Liver (tissue), 9 donors: ENCODE data around the gene CEP350. TPM values are rescaled to one million over a fixed set of nuclear protein-coding genes. Genes with fewer than 3 reads are reported as not detected.

Experiments used
- DNase-seq: peaks from one replicate; pipeline ENCODE4 v3.0.0-alpha.2; 2017; ENCODE audit warnings: low spot score
- H3K27ac ChIP-seq, 2 donors: one replicate each; pipeline ENCODE4 v1.7.0; 2013; ENCODE audit warnings: inconsistent platforms in 2 of 2, low read length in 2 of 2, control low read depth in 1 of 2, low read depth in 1 of 2, mild to moderate bottlenecking in 1 of 2
- H3K27me3 ChIP-seq, 4 donors: one replicate each; pipeline versions ENCODE4 v1.6.1 to v1.7.0; 2013; ENCODE audit warnings: low read length in 3 of 4, inconsistent platforms in 1 of 4, mild to moderate bottlenecking in 1 of 4, moderate library complexity in 1 of 4; ENCODE audit not compliant: control insufficient read depth in 4 of 4, insufficient read depth in 4 of 4
- H3K36me3 ChIP-seq, 4 donors: one replicate each; pipeline versions ENCODE4 v1.6.1 to v1.7.0; 2013; ENCODE audit warnings: low read length in 3 of 4, mild to moderate bottlenecking in 3 of 4, low read depth in 1 of 4, moderate library complexity in 1 of 4; ENCODE audit not compliant: control insufficient read depth in 4 of 4, insufficient read depth in 3 of 4
- H3K4me1 ChIP-seq, 4 donors: one replicate each; pipeline versions ENCODE4 v1.6.1 to v1.7.0; 2013; ENCODE audit warnings: low read length in 3 of 4, mild to moderate bottlenecking in 3 of 4, moderate library complexity in 1 of 4; ENCODE audit not compliant: control insufficient read depth in 4 of 4, insufficient read depth in 4 of 4
- H3K4me3 ChIP-seq, 3 donors: one replicate each; pipeline versions ENCODE4 v1.6.1 to v1.7.0; 2013; ENCODE audit warnings: low read length in 3 of 3, control low read depth in 1 of 3, low read depth in 1 of 3, mild to moderate bottlenecking in 1 of 3
- H3K9ac ChIP-seq, 2 donors: one replicate each; pipeline ENCODE4 v1.7.0; 2013; ENCODE audit warnings: low read length in 2 of 2, mild to moderate bottlenecking in 2 of 2, moderate library complexity in 2 of 2, control low read depth in 1 of 2, low read depth in 1 of 2
- H3K9me3 ChIP-seq, 4 donors: one replicate each; pipeline versions ENCODE4 v1.6.1 to v1.7.0; 2013; ENCODE audit warnings: low read length in 3 of 4; ENCODE audit not compliant: control insufficient read depth in 4 of 4
- ATF3 ChIP-seq: IDR thresholded peaks from 2 replicates; pipeline ENCODE4 v1.6.1; 2016; ENCODE audit warnings: antibody characterized with exemption
- CTCF ChIP-seq: fragments of 150-350 bp; IDR thresholded peaks from 2 replicates; pipeline ENCODE4 v1.5.1; 2017; ENCODE audit warnings: improper control_type of control experiment, low read depth, low read length; ENCODE audit not compliant: missing input control
- EGR1 ChIP-seq, 2 donors: IDR thresholded peaks; 2 replicates each; pipeline ENCODE4 v1.6.1; 2016 to 2018; ENCODE audit warnings: antibody characterized with exemption in 2 of 2, low read depth in 2 of 2
- FOXA1 ChIP-seq: IDR thresholded peaks from 2 replicates; pipeline ENCODE4 v1.6.1; 2016; ENCODE audit warnings: antibody characterized with exemption
- FOXA2 ChIP-seq: IDR thresholded peaks from 2 replicates; pipeline ENCODE4 v1.6.1; 2016; ENCODE audit warnings: antibody characterized with exemption
- GABPA ChIP-seq, 2 donors: IDR thresholded peaks in 1 of 2; conservative IDR thresholded peaks in 1 of 2; 2 replicates each; pipeline ENCODE4 v1.6.1; 2016; ENCODE audit warnings: antibody characterized with exemption in 2 of 2, mild to moderate bottlenecking in 1 of 2, moderate library complexity in 1 of 2
- HNF4A ChIP-seq, 2 donors: conservative IDR thresholded peaks; 2 replicates each; pipeline ENCODE4 v1.6.1; 2016; ENCODE audit warnings: antibody characterized with exemption in 2 of 2, mild to moderate bottlenecking in 2 of 2
- HNF4G ChIP-seq: IDR thresholded peaks from 2 replicates; pipeline ENCODE4 v1.6.1; 2016; ENCODE audit warnings: antibody characterized with exemption
- JUND ChIP-seq, 2 donors: IDR thresholded peaks; 2 replicates each; pipeline ENCODE4 v1.6.1; 2016; ENCODE audit warnings: antibody characterized with exemption in 2 of 2
- MAX ChIP-seq: IDR thresholded peaks from 2 replicates; pipeline ENCODE4 v1.6.1; 2016; ENCODE audit warnings: antibody characterized with exemption
- NR2F2 ChIP-seq: IDR thresholded peaks from 2 replicates; pipeline ENCODE4 v1.6.1; 2016; ENCODE audit warnings: antibody characterized with exemption
- RAD21 ChIP-seq, 2 donors: IDR thresholded peaks; 2 replicates each; pipeline ENCODE4 v1.6.1; 2016; ENCODE audit warnings: antibody characterized with exemption in 2 of 2, mild to moderate bottlenecking in 2 of 2
- REST ChIP-seq: IDR thresholded peaks from 2 replicates; pipeline ENCODE4 v1.6.1; 2016; ENCODE audit warnings: antibody characterized with exemption, mild to moderate bottlenecking
- RXRA ChIP-seq, 2 donors: IDR thresholded peaks; 2 replicates each; pipeline ENCODE4 v1.6.1; 2017 to 2018; ENCODE audit warnings: antibody characterized with exemption in 2 of 2, mild to moderate bottlenecking in 1 of 2
- SP1 ChIP-seq: IDR thresholded peaks from 2 replicates; pipeline ENCODE4 v1.6.1; 2018; ENCODE audit warnings: antibody characterized with exemption, mild to moderate bottlenecking
- TAF1 ChIP-seq: conservative IDR thresholded peaks from 2 replicates; pipeline ENCODE4 v1.6.1; 2016; ENCODE audit warnings: antibody characterized with exemption, mild to moderate bottlenecking
- YY1 ChIP-seq: IDR thresholded peaks from 2 replicates; pipeline ENCODE4 v1.6.1; 2016; ENCODE audit warnings: antibody characterized with exemption, mild to moderate bottlenecking
- WGBS: extraction: QIAGEN DNeasy Blood & Tissue Kit; methylation state at CpG from one replicate; pipeline ENCODE4 v1.1.7; 2013; 5-methylcytosine and 5-hydroxymethylcytosine counted together
- polyA plus RNA-seq, 2 donors: library from polyadenylated mRNA; stranded (reverse) in 1 of 2; unstranded in 1 of 2; fragments of 200-250 nt in 1 of 2; fragments of >200 nt in 1 of 2; fragmentation: Nextera tagmentation in 1 of 2; extraction: Ambion mirVana in 1 of 2; gene quantifications; one replicate each; pipeline versions ENCODE4 v1.2.1 to v1.2.3, GENCODE V29; 2013 to 2015
- total RNA-seq, 2 donors: library from RNA; depleted of rRNA; stranded (reverse); fragments of >200 nt; gene quantifications; one replicate each; pipeline ENCODE4 v1.2.3, GENCODE V29; 2014
- TF ChIP-seq, protein P1 (sequence below): IDR thresholded peaks from 2 replicates; pipeline ENCODE4 v1.6.1; 2016; ENCODE audit warnings: antibody characterized with exemption
- donor health status: healthy.
- donor health status: healthy.
- donor health status: healthy.
- donor health status: healthy.
- donor health status: healthy.

The CEP350 gene
- total and polyA plus RNA-seq, 4 donors, result 4.5 to 49.0 (median 18.9) TPM

- no peaks in the 10 kb centered on the region for H3K9me3 ChIP-seq
- no peak for DNase-seq
- H3K4me1 ChIP-seq, result no peaks in the 10 kb centered on the region
- no peak overlapping the region for H3K4me3 ChIP-seq
- no peak for TF ChIP-seq CTCF
- TF ChIP-seq RAD21 (IDR thresholded peaks at IDR 0.05), result no peak
- no peak for TF ChIP-seq TAF1
- no peak for TF ChIP-seq NR2F2
- no peak for TF ChIP-seq REST
- TF ChIP-seq, protein P1, sequence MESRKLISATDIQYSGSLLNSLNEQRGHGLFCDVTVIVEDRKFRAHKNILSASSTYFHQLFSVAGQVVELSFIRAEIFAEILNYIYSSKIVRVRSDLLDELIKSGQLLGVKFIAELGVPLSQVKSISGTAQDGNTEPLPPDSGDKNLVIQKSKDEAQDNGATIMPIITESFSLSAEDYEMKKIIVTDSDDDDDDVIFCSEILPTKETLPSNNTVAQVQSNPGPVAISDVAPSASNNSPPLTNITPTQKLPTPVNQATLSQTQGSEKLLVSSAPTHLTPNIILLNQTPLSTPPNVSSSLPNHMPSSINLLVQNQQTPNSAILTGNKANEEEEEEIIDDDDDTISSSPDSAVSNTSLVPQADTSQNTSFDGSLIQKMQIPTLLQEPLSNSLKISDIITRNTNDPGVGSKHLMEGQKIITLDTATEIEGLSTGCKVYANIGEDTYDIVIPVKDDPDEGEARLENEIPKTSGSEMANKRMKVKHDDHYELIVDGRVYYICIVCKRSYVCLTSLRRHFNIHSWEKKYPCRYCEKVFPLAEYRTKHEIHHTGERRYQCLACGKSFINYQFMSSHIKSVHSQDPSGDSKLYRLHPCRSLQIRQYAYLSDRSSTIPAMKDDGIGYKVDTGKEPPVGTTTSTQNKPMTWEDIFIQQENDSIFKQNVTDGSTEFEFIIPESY, result no peak
- TF ChIP-seq FOXA1, result no peak
- TF ChIP-seq SP1, result no peak
- no peak for TF ChIP-seq GABPA (IDR thresholded peaks at IDR 0.05 in 1 of 2, conservative IDR thresholded peaks at IDR 0.05 in 1 of 2)
- no peak for TF ChIP-seq HNF4A (conservative IDR thresholded peaks at IDR 0.05)
- TF ChIP-seq ATF3, result no peak
- no peak for TF ChIP-seq EGR1 (IDR thresholded peaks at IDR 0.05; ENCODE audit: low read depth in 2 of 2)
- TF ChIP-seq FOXA2, result no peak
- TF ChIP-seq JUND (IDR thresholded peaks at IDR 0.05), result no peak
- no peak for TF ChIP-seq MAX
- no peak for TF ChIP-seq HNF4G
- no peak for TF ChIP-seq RXRA (IDR thresholded peaks at IDR 0.05)
- TF ChIP-seq YY1, result no peak
- no peaks in the 10 kb centered on the region for H3K27me3 ChIP-seq
- no peak overlapping the region for H3K9ac ChIP-seq
- 96% methylated on average over 1 of the region's 1 CpG for WGBS
- H3K36me3 ChIP-seq, result peaks cover 4 to 56% (median 51%) of the 10 kb centered on the region in 4 donors
- H3K27ac ChIP-seq, result no peak overlapping the region
These were observed 92.1 kb downstream of the CEP350 start for GRCh38 chr1:180046674-180047073.
